ENCODE data around the gene CDH4.

- no peak for TF ChIP-seq SMYD3 (CRISPR knock-in tag; IDR thresholded peaks at IDR 0.05)
- TF ChIP-seq CHCHD3 (CRISPR knock-in tag; IDR thresholded peaks at IDR 0.05) = no peak
- no peak for TF ChIP-seq EZH2 (conservative IDR thresholded peaks at IDR 0.05; ENCODE audit: low read depth, low read length)
- TF ChIP-seq ZNF780A (CRISPR knock-in tag; IDR thresholded peaks at IDR 0.05) = no peak
- no peak for TF ChIP-seq ZFP91 (CRISPR knock-in tag; IDR thresholded peaks at IDR 0.05; ENCODE audit: borderline replicate concordance)
- no peak for TF ChIP-seq SRF (IDR thresholded peaks at IDR 0.05; ENCODE audit: low read depth, low read length)
- TF ChIP-seq MNT (IDR thresholded peaks at IDR 0.05) = no peak
- no peak for TF ChIP-seq CEBPB (IDR thresholded peaks at IDR 0.05; ENCODE audit: borderline replicate concordance, low read depth, low read length)
- TF ChIP-seq HDAC2 (CRISPR knock-in tag; IDR thresholded peaks at IDR 0.05) = no peak
- no peak for TF ChIP-seq FOXP1 (IDR thresholded peaks at IDR 0.05)
- no peak for TF ChIP-seq FOXP1 (CRISPR knock-in tag; IDR thresholded peaks at IDR 0.05)
- TF ChIP-seq CTCF (CRISPR knock-in tag; IDR thresholded peaks at IDR 0.05) = no peak
Measured at GRCh38 chr20:61857414-61857775, 605.3 kb downstream of the CDH4 start.

Data from HepG2 (cell line).